Measurements from ENCODE around the gene BRI3BP. TPM values are rescaled to one million over a fixed set of nuclear protein-coding genes. Genes with fewer than 3 reads are reported as not detected.

Gene BRI3BP
- total RNA-seq, 1 donor from 2014 or later: 1.5 TPM

GRCh38 chr12:124949066-124949465 lies 44.4 kb upstream of the BRI3BP start:
- Mint-ChIP-seq H3K9me3 (ENCODE audit: unreplicated experiment) (peaks cover 4% of the 10 kb centered on the region), H3K4me1 (ENCODE audit: low read depth, unreplicated experiment) (peaks cover 3% of the 10 kb centered on the region), H3K4me3 (ENCODE audit: unreplicated experiment) (no peak overlapping the region), H3K36me3 (ENCODE audit: unreplicated experiment) (no peaks in the 10 kb centered on the region), H3K27ac (ENCODE audit: unreplicated experiment) (no peak overlapping the region), H3K27me3 (ENCODE audit: unreplicated experiment) (peaks cover 7% of the 10 kb centered on the region)
- TF ChIP-seq, protein P1, sequence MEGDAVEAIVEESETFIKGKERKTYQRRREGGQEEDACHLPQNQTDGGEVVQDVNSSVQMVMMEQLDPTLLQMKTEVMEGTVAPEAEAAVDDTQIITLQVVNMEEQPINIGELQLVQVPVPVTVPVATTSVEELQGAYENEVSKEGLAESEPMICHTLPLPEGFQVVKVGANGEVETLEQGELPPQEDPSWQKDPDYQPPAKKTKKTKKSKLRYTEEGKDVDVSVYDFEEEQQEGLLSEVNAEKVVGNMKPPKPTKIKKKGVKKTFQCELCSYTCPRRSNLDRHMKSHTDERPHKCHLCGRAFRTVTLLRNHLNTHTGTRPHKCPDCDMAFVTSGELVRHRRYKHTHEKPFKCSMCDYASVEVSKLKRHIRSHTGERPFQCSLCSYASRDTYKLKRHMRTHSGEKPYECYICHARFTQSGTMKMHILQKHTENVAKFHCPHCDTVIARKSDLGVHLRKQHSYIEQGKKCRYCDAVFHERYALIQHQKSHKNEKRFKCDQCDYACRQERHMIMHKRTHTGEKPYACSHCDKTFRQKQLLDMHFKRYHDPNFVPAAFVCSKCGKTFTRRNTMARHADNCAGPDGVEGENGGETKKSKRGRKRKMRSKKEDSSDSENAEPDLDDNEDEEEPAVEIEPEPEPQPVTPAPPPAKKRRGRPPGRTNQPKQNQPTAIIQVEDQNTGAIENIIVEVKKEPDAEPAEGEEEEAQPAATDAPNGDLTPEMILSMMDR (IDR thresholded peaks at IDR 0.05; ENCODE audit: partially characterized antibody, unreplicated experiment): no peak
- DNase-seq: no peak

DNA sequence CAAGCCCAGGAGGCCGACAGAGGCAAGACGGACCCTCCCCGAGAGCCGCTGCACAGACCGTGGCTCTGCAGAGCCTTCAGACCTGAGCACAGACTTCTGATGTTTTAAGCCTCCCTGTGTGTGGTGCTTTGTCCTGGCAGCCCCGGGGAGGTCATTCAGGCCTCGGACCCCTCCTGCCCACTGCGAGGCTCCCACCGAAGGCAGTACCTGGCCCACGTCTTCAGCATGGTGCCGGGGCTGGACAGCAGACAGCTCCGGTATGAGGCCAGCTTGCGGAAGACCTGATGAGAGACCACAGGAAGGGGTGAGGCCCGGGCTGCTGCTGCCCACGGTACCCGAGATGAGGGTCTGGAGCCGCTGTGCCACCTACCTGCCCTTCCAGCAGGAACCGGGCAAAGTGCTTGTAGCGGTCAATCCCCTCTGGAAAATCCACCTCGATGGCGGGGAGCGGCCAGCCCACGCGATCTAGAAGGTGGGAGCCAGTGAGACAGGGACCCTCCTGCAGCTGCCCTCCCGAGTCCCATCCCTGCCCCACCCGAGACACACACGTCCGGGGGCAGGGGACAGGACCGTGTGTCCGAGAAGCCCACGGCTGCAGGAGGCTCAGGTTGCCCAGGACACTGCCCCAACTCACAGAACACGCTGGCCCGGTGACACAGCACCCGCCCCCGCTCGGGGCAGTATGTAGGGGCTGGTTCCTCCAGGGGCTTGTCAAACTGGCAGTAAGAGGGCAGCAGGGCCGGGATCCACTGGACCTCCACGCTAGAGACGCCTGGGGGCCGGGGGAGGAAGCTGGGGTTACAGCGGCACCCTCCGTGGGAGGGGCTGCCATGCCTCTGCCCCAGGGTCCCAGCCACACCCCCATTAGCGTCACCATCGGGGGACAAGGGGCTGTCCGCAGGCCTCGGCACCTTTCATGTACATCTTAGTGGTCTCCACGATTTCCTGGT lies 43.4 kb upstream of the BRI3BP start:
- Mint-ChIP-seq H3K27ac (ENCODE audit: unreplicated experiment) (no peak overlapping the region), H3K27me3 (ENCODE audit: unreplicated experiment) (peaks cover 5% of the 10 kb centered on the region), H3K4me3 (ENCODE audit: unreplicated experiment) (no peak overlapping the region), H3K36me3 (ENCODE audit: unreplicated experiment) (no peaks in the 10 kb centered on the region), H3K4me1 (ENCODE audit: low read depth, unreplicated experiment) (peaks cover 3% of the 10 kb centered on the region), H3K9me3 (ENCODE audit: unreplicated experiment) (peaks cover 4% of the 10 kb centered on the region)
- TF ChIP-seq, protein P1 (IDR thresholded peaks at IDR 0.05; ENCODE audit: partially characterized antibody, unreplicated experiment): no peak
- DNase-seq: no peak

- no peaks in the 10 kb centered on the region for H3K4me1 Mint-ChIP-seq (ENCODE audit: low read depth, unreplicated experiment)
- DNase-seq: no peak
- no peaks in the 10 kb centered on the region for H3K36me3 Mint-ChIP-seq (ENCODE audit: unreplicated experiment)
- H3K27ac Mint-ChIP-seq (ENCODE audit: unreplicated experiment): no peak overlapping the region
- H3K27me3 Mint-ChIP-seq (ENCODE audit: unreplicated experiment): no peaks in the 10 kb centered on the region
- TF ChIP-seq, protein P1 (IDR thresholded peaks at IDR 0.05; ENCODE audit: partially characterized antibody, unreplicated experiment): no peak
- no peak overlapping the region for H3K4me3 Mint-ChIP-seq (ENCODE audit: unreplicated experiment)
- peaks cover 2% of the 10 kb centered on the region for H3K9me3 Mint-ChIP-seq (ENCODE audit: unreplicated experiment)
These were observed 41.1 kb upstream of the BRI3BP start for GRCh38 chr12:124952295-124952694.

GRCh38 chr12:124952801-124953200 lies 40.6 kb upstream of the BRI3BP start:
- Mint-ChIP-seq H3K9me3 (ENCODE audit: unreplicated experiment) (peaks cover 2% of the 10 kb centered on the region), H3K27ac (ENCODE audit: unreplicated experiment) (no peak overlapping the region), H3K4me1 (ENCODE audit: low read depth, unreplicated experiment) (no peaks in the 10 kb centered on the region), H3K36me3 (ENCODE audit: unreplicated experiment) (no peaks in the 10 kb centered on the region), H3K4me3 (ENCODE audit: unreplicated experiment) (no peak overlapping the region), H3K27me3 (ENCODE audit: unreplicated experiment) (no peaks in the 10 kb centered on the region)
- TF ChIP-seq, protein P1 (IDR thresholded peaks at IDR 0.05; ENCODE audit: partially characterized antibody, unreplicated experiment): no peak
- DNase-seq: no peak
